HG02973 (cell line): ENCODE results near the gene MUC5AC.

Source experiments
- ATAC-seq: cut with Tn5 transposase; IDR thresholded peaks from one replicate; pipeline ENCODE4 v1.9.1; 2021; ENCODE audit warnings: moderate library complexity; ENCODE audit not compliant: unreplicated experiment

MUC5AC gene

GRCh38 chr11:1121813-1122663 lies 35.7 kb upstream of the MUC5AC start:
- no peak for ATAC-seq

- ATAC-seq, result no peak
Observed at GRCh38 chr11:1122664-1123002, 35.1 kb upstream of the MUC5AC start.

DNA sequence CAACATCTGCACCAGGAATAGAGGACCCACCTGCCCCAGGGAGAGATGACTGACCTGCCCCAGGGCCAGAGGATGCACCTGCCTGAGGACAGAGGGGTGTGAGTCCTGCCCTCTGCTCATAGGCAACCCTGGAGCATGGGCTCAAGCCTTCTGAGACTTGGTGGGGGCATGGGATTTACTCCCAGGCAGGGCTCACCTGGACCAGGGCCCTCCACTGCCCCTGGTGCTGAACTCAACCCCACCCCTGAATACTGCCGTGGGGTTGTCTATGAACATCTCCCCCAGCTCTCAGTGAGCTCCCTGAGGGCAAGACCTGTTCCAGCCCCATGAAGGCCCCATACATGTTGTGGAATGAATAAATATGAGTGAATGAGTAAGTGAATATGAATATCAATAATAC lies 33.8 kb upstream of the MUC5AC start:
- no peak for ATAC-seq

- ATAC-seq, result no peak
Observed at GRCh38 chr11:1125803-1126202, 31.9 kb upstream of the MUC5AC start.

GRCh38 chr11:1126491-1126926 lies 31.2 kb upstream of the MUC5AC start:
- no peak for ATAC-seq

DNA sequence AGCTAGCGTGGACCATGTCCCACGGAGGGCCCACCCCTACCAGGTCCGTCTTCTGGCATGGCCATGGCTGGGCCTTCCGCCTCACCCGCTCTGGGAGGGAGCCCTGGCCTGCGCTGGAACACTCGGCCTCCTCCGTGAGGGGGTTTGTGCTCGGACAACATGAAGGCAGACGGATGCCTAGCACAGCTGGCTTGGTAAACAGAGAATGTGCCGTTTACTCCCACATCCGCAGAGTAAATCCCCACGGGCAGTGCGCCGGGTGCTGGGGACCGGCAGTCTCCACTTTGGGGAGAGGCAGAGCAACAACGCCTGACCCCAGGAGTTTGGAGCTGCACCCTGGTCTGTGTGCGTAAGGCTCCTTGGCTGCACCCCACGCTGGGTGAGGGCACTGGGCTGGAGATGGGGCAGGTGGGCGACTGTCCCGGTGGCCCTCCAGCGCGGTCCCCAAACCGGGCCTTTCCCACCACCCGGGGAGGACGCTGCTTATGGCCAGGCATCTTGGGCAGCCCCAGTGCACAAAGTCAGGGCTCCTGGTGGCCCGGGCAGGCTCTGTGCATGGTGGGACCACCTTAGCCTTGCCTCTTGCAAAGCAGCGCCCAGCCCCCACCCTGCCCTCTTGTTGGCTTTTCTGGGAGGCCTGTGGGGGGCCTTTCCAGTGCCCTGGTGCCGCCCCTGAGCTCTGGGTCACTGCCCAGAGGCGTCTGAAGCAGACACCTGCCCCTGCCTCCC lies 30.7 kb upstream of the MUC5AC start:
- ATAC-seq, result no peak

DNA sequence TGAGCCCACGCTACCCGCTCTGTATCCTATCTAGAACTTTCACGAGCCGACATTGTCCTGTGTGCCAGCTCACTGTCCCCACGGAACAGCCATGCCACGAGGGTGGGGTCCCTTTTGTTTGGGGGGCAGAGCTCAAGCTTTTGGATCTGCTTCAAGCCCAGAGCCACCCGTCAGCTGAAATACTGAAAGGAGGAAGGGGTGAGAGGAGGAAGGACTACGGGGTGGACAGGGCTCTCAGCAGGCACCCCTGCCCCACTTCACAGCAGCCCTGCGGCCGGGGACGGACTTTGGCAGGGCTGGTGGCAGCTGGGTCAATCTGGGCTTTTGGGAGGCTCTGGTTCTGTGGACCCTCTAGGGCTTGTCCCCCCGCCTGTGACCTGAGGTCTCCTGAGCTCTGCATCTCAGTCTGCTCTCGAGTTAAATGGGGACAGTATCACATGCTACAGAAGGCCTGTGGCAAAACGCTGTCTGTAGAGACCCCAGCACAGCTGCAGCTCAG lies 30.0 kb upstream of the MUC5AC start:
- no peak for ATAC-seq

DNA sequence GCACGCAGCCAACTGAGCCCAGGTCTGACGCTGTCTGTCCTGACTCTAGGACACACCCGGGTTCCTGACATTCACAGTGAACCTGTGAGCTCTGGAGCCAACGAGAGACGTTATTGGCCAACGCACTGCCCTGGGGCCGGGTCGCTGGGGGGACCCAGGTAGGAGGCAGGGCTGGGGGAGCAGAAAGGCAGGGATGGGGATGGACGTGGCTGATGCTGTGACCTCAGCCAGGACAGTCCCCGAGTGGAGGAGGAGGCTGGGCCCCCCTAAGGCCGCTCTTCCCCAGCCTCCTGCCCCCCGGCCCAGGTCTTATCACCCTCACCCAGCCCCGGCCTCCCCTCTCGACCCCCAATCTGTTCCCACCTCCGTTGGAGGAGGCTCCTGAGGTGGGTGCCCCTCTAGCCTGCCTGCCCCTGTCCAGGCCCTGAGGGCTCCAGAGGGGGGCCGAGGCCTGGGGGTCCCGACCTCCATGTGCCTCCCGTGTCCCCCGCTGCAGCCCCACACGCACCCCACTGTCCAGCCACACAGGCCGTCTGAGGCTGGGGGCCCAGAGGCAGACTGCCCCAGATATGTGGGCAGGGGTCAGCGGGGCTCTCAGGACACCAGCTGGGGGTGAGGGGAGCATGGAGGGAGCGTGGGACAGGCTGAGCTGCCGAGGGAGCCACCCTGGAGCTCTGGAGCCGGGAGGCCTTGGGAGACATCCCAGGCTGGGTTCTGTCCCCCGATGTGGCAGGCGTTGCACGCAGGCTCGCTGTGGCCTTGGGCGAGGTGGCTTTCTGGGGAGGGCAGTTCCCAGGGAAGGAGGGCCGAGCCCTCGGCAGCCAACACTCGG lies 29.2 kb upstream of the MUC5AC start:
- ATAC-seq, result no peak

GRCh38 chr11:1129143-1129610 lies 28.6 kb upstream of the MUC5AC start:
- no peak for ATAC-seq

GRCh38 chr11:1129611-1130160 lies 28.1 kb upstream of the MUC5AC start:
- no peak for ATAC-seq

DNA sequence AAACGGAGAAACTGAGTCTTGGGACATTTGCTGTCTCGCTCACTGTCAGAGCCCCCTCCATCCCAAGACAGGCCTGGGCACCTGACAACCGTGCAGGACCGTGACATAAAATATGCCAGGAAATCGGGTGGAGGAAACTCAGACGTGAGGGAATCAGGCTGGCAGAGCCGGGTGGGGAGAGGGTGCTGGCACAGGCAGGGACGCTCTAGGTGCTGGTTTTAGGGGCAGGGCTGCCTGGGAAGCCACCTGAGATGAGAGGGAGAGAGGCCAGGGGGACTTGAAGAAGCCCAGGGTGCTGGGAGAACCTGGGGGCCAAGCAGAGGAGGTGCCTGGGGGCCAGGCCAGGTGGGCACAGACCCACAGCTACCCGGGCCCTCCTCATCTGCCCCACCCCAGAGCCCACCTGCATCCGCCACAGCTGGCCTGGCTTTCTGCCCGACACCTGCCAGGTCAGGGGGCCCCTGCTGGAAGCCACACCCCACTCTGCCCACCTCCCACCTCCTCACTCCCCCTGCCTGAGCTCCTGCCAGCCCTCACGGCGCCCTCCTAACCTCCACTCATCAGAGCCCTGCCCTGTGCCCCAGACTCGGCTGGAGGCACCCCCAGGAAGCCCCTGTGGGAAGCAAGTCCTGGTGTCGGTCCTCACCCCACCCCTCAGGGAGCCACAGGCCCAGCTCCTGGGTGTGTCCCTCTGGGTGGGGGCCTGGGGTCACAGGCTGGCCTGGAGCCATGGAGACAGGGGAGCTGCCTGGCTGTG lies 27.3 kb upstream of the MUC5AC start:
- ATAC-seq, result no peak

DNA sequence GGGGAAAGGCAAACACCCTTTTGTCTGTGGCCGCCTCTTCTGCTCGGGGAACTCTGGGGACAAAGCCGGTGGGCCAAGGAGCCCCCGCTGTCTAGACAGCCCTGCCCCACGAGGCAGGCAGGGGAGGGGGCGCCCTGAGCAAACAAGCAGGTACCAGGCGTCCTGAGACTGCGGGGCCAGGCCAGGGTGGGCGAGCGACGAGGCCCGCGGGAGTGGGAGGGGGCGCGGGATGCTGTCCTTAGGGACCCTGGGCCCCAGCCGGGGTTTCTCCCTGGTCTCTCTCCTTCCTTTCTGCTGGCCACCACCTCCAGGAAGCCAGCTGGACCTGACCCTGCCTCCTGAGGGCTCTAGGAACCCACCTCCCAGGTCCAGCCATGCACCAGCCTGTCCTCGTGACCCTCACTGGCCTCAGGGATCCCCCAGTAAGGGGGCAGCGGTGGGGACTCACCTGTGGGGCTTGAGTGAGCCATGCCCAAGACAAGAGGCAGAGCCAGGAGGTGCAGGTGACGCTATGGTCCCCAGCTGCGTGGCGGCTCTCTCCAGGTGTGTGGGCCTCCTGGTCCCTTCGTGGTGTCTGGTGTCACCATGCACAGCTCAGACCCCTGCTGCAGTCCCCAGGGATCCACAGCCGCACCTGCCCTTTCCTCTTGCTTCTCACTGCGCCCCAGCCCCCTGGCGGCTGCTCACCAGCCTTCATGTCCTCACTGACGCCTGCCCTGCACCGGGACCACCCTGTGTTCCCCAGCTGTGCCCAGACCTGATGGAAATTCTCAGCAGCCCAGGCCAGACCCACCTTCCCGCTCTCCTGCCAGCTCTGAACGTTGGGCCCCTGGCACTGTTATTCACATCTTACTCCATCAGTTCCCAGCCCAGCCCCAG lies 26.5 kb upstream of the MUC5AC start:
- no peak for ATAC-seq

DNA sequence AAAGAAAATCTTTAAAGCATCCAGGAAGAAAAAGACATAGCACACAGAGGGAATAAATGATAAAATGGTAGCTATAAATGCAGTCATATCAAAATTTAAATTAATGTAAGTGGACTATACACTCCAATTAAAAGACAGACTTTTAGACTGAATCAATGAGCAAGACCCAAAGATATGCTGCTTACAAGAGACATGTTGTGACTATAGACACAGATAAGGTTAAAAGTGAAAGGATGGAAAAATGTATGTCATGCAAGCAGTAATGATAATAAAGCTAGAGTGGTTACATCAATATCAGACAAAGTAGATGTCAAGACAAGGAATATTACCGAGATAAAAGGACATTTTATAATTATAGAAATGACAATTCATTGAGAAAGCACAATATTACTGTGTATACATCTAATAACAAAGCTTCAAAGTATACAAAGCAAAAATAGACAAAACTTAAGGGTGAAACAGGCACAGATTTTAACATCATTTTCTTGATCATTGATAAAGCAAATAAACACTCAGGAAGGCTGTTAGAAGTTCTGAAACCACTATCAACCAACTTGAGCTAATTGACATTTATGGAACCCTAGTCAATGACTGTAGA lies 22.8 kb upstream of the MUC5AC start:
- ATAC-seq, result no peak

DNA sequence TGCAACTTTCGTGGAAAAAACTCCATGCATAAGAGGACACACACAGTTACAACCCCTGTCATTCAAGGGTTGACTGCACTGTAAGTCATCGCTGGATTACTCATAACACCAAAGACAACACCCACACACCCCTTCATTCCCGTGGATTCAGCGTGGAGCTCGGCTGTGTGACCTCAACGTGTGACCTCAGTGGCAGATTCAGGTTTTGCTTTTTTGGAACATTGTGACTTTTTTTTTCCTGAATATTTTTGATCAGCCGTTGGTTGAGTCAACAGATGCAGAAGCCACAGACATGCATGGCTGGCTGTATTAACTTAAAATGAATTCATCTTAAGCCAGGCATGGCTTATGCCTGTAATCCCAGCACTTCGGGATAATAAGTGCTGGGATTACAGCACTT lies 19.7 kb upstream of the MUC5AC start:
- no peak for ATAC-seq

DNA sequence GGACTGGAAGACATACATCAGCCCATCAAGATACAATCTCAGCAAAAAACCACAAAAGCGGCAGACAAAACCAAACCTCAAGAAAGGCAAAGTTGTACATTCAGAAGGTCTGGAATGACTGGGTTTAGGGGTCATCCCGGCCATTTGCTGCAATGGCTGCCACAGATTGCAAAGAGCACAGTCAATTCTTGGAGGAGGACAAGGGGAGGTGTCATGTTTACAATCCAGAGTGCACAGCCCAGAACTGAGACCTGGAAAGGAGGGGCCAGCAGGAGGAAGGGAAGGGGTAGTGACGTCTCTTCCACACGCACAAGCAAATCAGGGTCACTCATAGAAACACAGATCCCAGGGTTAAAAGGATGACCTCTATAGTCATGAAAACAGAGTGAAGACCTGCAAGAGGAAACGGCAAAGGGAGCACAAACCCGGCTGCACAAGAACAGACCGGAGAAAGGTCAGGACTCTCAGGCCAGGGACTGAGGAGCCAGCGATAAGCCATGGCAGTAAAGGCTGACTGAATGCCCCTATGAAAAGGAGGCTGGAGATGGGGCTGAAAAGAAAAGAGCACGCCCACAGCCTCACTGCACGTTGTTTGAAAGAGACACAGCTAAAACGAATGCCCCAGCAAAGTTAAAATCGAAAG lies 18.2 kb upstream of the MUC5AC start:
- no peak for ATAC-seq

DNA sequence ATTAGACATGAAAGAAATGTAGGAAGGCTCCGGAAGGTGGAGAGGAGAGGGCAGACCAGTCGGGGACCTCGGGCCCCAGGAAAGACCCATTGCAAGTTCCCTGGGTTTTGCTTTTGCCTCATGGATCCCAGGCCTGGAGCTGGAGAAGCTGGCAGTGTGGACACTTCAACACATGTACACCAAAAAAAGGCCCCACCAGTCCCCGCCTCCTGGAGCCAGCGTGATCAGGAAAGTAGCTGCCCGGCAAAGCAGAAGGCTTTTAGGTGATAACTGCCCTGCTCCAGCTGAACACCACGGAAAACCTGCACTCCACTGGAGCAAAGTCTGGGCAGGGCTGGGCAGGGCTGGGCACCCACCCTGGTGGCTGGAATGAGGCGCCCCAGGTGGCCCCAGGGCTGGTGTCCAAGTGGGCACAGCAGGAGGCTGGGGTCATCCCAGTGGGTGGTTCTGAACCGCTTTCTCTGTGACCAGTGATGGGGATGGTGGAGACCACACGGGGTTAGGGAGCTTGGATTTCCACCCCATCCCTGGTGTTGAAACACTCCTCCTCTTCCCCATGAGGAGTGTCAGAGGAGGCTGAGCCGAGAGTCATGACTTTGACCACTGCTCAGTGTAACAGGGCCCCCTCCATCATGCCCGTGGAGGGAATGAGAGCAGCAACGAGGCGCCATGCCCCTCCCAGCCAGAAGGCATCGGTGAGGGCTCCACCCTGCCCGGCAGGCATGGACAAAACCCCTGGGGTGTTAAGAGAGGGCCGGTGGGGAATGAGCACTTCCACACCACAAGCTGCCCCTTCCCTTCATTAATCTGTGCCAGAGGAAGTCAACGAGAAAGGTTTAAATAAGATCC lies 16.9 kb upstream of the MUC5AC start:
- ATAC-seq, result no peak

GRCh38 chr11:1146365-1146764 lies 11.4 kb upstream of the MUC5AC start:
- ATAC-seq, result no peak
